ENCODE results near the gene TRPC5OS.
A peak's percentile ranks its signal among the peaks of the same experiment; 100 is the strongest.

GRCh38 chrX:111869639-111870034 lies 6.3 kb upstream of the TRPC5OS start:
- TF ChIP-seq ZNF223 (tag by site-specific recombination; IDR thresholded peaks at IDR 0.05) (no peak), ZNF211 (tag by site-specific recombination; IDR thresholded peaks at IDR 0.05; ENCODE audit: low read depth) (no peak), KLF7 (tag by site-specific recombination; IDR thresholded peaks at IDR 0.05; ENCODE audit: borderline replicate concordance) (no peak), YY1 (tag by site-specific recombination; IDR thresholded peaks at IDR 0.05) (no peak), CTCF (tag by site-specific recombination; IDR thresholded peaks at IDR 0.05) (peak; percentile 54), ZNF311 (tag by site-specific recombination; IDR thresholded peaks at IDR 0.05; ENCODE audit: borderline replicate concordance) (no peak), ZBTB17 (tag by site-specific recombination; IDR thresholded peaks at IDR 0.05) (no peak), REPIN1 (tag by site-specific recombination; IDR thresholded peaks at IDR 0.05; ENCODE audit: low read depth) (no peak), KLF17 (tag by site-specific recombination; IDR thresholded peaks at IDR 0.05) (no peak), KLF9 (tag by site-specific recombination; IDR thresholded peaks at IDR 0.05; ENCODE audit: low read depth) (no peak), ZFP37 (tag by site-specific recombination; IDR thresholded peaks at IDR 0.05) (no peak), ZNF324 (tag by site-specific recombination; IDR thresholded peaks at IDR 0.05) (no peak), ZNF785 (tag by site-specific recombination; IDR thresholded peaks at IDR 0.05) (no peak)

All from HEK293 (cell line).